Endothelial cell of umbilical vein (primary cell): ENCODE results near the gene SNED1. TPM values are rescaled to one million over a fixed set of nuclear protein-coding genes. Genes with fewer than 3 reads are reported as not detected.
"Not testable (repeated sequence)": the region's sequence is repeated elsewhere in the genome, so short reads cannot be mapped to it uniquely, and the experiment has no call there.

Source experiments
- BruUV-seq: library from RNA; stranded (reverse); fragments of 400-500 nt; replicated peaks from 2 replicates; lab custom pipeline; 2021; lab: Mats Ljungman, UMichigan
- CTCF ChIA-PET: fragments of 300-600, 350-600 bp; sonication (Branson Sonifier 250); formaldehyde crosslinking; loops from one replicate; lab custom pipeline; 2021; ENCODE audit warnings: antibody characterized with exemption, inconsistent platforms; lab: Charles Lee
- POLR2A ChIA-PET: fragments of 300-600, 350-600 bp; sonication (Branson Sonifier 250); formaldehyde crosslinking; loops from one replicate; lab custom pipeline; 2021; ENCODE audit warnings: antibody characterized with exemption, inconsistent platforms; lab: Charles Lee
- DNase-seq: peaks from one replicate; pipeline ENCODE4 v3.0.0-alpha.2; 2011; ENCODE audit warnings: low read depth, low spot score
- FAIRE-seq: peaks from 2 replicates; lab custom pipeline; 2011; peaks lifted over from hg19 to GRCh38; lab: Jason Lieb, UNC
- H2AFZ ChIP-seq: 2 replicates; pipeline ENCODE4 v1.6.0; 2012; ENCODE audit warnings: low read depth, low read length, control low read depth, inconsistent platforms
- H3K27ac ChIP-seq: 2 replicates; pipeline ENCODE4 v1.5.1; 2011; ENCODE audit warnings: low read depth, mild to moderate bottlenecking, control low read depth, low read length, moderate library complexity; ENCODE audit not compliant: insufficient read depth
- H3K27me3 ChIP-seq, 2 experiments: 2 replicates each; pipeline versions ENCODE4 v1.6.0 to v1.6.1; 2011; ENCODE audit warnings: low read length in 2 of 2, mixed read lengths in 1 of 2; ENCODE audit not compliant: control insufficient read depth in 2 of 2, insufficient read depth in 2 of 2
- H3K36me3 ChIP-seq, 2 experiments: 2 replicates in 1 of 2; 3 replicates in 1 of 2; pipeline ENCODE4 v1.5.1; 2011; ENCODE audit warnings: low read length in 2 of 2, mild to moderate bottlenecking in 1 of 2, moderate library complexity in 1 of 2; ENCODE audit not compliant: control insufficient read depth in 2 of 2, insufficient read depth in 2 of 2; ENCODE audit errors: extremely low read depth in 1 of 2
- H3K4me1 ChIP-seq: 3 replicates; pipeline ENCODE4 v1.5.1; 2011; ENCODE audit warnings: mild to moderate bottlenecking, low read length; ENCODE audit not compliant: control insufficient read depth, insufficient read depth; ENCODE audit errors: extremely low read depth
- H3K4me2 ChIP-seq: 2 replicates; pipeline ENCODE4 v1.6.1; 2011; ENCODE audit warnings: low read length, control low read depth, mixed read lengths; ENCODE audit not compliant: insufficient read depth
- H3K4me3 ChIP-seq, 3 experiments: fragments of 200-600 bp in 1 of 3; sonication (generic), shearing (Covaris generic) in 1 of 3; replicated peaks in 1 of 3; 2 replicates each; pipeline ENCODE4 v1.5.1; 2011 to 2016; ENCODE audit warnings: control low read depth in 3 of 3, low read length in 3 of 3, mild to moderate bottlenecking in 2 of 3, inconsistent platforms in 1 of 3, low read depth in 1 of 3, moderate library complexity in 1 of 3; ENCODE audit not compliant: insufficient read depth in 1 of 3
- H3K79me2 ChIP-seq: 2 replicates; pipeline ENCODE4 v1.6.0; 2012; ENCODE audit warnings: low read length, inconsistent platforms; ENCODE audit not compliant: control insufficient read depth, insufficient read depth
- H3K9ac ChIP-seq: replicated peaks from 2 replicates; pipeline ENCODE3; 2011; ENCODE audit warnings: low read length, control low read depth; ENCODE audit not compliant: insufficient read depth; ENCODE audit errors: extremely low read depth
- H3K9me1 ChIP-seq: replicated peaks from 3 replicates; pipeline ENCODE4 v1.6.0; 2011; ENCODE audit warnings: mild to moderate bottlenecking, low read length; ENCODE audit not compliant: control insufficient read depth, insufficient read depth; ENCODE audit errors: extremely low read depth
- H3K9me3 ChIP-seq: replicated peaks from 2 replicates; pipeline ENCODE4 v1.5.1; 2012; ENCODE audit warnings: low read length, inconsistent platforms; ENCODE audit not compliant: control insufficient read depth, insufficient read depth
- H4K20me1 ChIP-seq: replicated peaks from 2 replicates; pipeline ENCODE3; 2011; ENCODE audit warnings: mild to moderate bottlenecking, low read length; ENCODE audit not compliant: control insufficient read depth, insufficient read depth; ENCODE audit errors: extremely low read depth
- CTCF ChIP-seq, 2 donors: IDR thresholded peaks; 1 replicate in 1 of 2; 2 replicates in 1 of 2; pipeline ENCODE4 v1.5.1; 2011; ENCODE audit warnings: low read length in 2 of 2, mild to moderate bottlenecking in 2 of 2, moderate library complexity in 2 of 2, control low read depth in 1 of 2, inconsistent platforms in 1 of 2, low read depth in 1 of 2; ENCODE audit not compliant: insufficient read depth in 1 of 2; ENCODE audit errors: extremely low read depth in 1 of 2
- EZH2 ChIP-seq: IDR thresholded peaks from 2 replicates; pipeline ENCODE4 v1.6.1; 2012; ENCODE audit warnings: borderline replicate concordance, low read depth, mild to moderate bottlenecking, moderate library complexity, low read length, inconsistent platforms; ENCODE audit not compliant: severe bottlenecking
- FOS ChIP-seq: IDR thresholded peaks from 2 replicates; pipeline ENCODE4 v1.6.1; 2011; ENCODE audit warnings: mild to moderate bottlenecking, low read length, moderate library complexity, borderline replicate concordance; ENCODE audit not compliant: insufficient read depth
- GATA2 ChIP-seq: IDR thresholded peaks from 2 replicates; pipeline ENCODE4 v1.7.0; 2011; ENCODE audit warnings: low read depth, mild to moderate bottlenecking, moderate library complexity, mixed read lengths, low read length; ENCODE audit not compliant: insufficient read length, insufficient read depth
- JUN ChIP-seq: IDR thresholded peaks from 2 replicates; pipeline ENCODE4 v1.6.1; 2011; ENCODE audit warnings: borderline replicate concordance, low read depth; ENCODE audit not compliant: insufficient read length, insufficient read depth
- MAX ChIP-seq: IDR thresholded peaks from 2 replicates; pipeline ENCODE4 v1.6.1; 2011; ENCODE audit not compliant: insufficient read depth, insufficient read length
- MYC ChIP-seq: IDR thresholded peaks from one replicate; pipeline ENCODE4 v1.6.1; 2011; ENCODE audit warnings: mild to moderate bottlenecking, low read depth, low read length
- POLR2A ChIP-seq: IDR thresholded peaks from 2 replicates; pipeline ENCODE4 v1.6.1; 2012; ENCODE audit warnings: low read depth, mild to moderate bottlenecking, control low read depth, low read length
- POLR2AphosphoS5 ChIP-seq: IDR thresholded peaks from 2 replicates; pipeline ENCODE4 v1.6.1; 2012; ENCODE audit warnings: low read depth, mild to moderate bottlenecking, control low read depth, low read length, moderate library complexity; ENCODE audit not compliant: insufficient read depth
- dilution Hi-C: fragments of 300-500 bp; cut with MboI; formaldehyde crosslinking; loops from one replicate; pipeline ENCODE4 v1.15.0; 2019; ENCODE audit warnings: low sequenced_read_pairs; ENCODE audit not compliant: extremely low pct_ligation_motif_present
- intact Hi-C: fragments of 100-400 bp; cut with micrococcal nuclease; formaldehyde crosslinking; loops from one replicate; pipeline ENCODE4 v1.10.0; 2022
- polyA plus RNA-seq, 4 experiments: library from polyadenylated mRNA; depleted of rRNA in 3 of 4; stranded (reverse) in 3 of 4; unstranded in 1 of 4; fragments of >200 nt; gene quantifications; 2 replicates each; pipeline versions ENCODE4 v1.2.1 to v1.2.3, GENCODE V29; 2011 to 2012; ENCODE audit warnings: missing spikeins in 1 of 4
- total RNA-seq: library from RNA; stranded (reverse); gene quantifications from 2 replicates; pipeline ENCODE4 v1.2.3, GENCODE V29; 2021

Gene SNED1
- total and polyA plus RNA-seq, 2 donors (not counting 3 experiments of a cell fraction or from before 2014, with no cell fraction given), result 14.1 to 17.2 TPM

- CTCF ChIA-PET, H2AFZ ChIP-seq, H3K9me3 ChIP-seq, H3K27ac ChIP-seq, H3K9me1 ChIP-seq, DNase-seq, BruUV-seq, H3K36me3 ChIP-seq, H3K4me2 ChIP-seq, FAIRE-seq, POLR2A ChIA-PET, H4K20me1 ChIP-seq, H3K4me3 ChIP-seq, H3K27me3 ChIP-seq, dilution Hi-C loops, H3K9ac ChIP-seq: not testable (repeated sequence)
- H3K79me2 ChIP-seq, result peaks cover 17% of the 10 kb centered on the region
- peaks cover 12% of the 10 kb centered on the region for H3K4me1 ChIP-seq
- intact Hi-C loops, result loop anchor here (5.0 kb wide), 1 partner anchor 118 kb away; no protein-coding TSS in a partner anchor
Observed at GRCh38 chr2:241104611-241105010, 106.2 kb downstream of the SNED1 start.

DNA sequence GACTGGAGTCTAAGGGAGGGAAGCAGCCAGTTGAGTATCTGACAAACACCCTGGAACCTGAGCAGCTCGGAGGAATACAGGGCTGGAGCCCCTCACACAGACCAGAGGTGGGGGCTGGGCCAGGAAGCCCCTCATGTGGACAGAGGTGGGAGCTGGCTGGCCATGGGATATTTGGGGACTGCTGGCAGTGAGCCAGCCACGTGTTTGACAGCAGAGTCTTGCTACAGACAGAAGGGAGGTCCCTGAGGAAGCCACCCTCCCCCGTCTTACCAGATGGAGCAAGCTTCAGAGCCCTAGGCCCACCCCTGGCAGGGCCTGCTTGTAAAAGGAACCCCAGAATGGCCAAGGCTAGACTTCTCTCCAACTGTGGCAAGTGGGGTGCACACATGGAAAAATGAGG is 107.2 kb downstream of the SNED1 start:
- Histone ChIP-seq H3K9me1 (no peaks in the 10 kb centered on the region), H3K36me3 (no peaks in the 10 kb centered on the region), H3K27ac (no peak overlapping the region), H3K27me3 (no peaks in the 10 kb centered on the region), H3K4me1 (peaks cover 12% of the 10 kb centered on the region), H3K4me3 (no peak overlapping the region), H4K20me1 (no peaks in the 10 kb centered on the region), H3K4me2 (no peak overlapping the region), H3K9me3 (no peaks in the 10 kb centered on the region), H3K9ac (no peak overlapping the region), H2AFZ (no peak overlapping the region), H3K79me2 (peaks cover 10% of the 10 kb centered on the region)
- TF ChIP-seq CTCF (IDR thresholded peaks at IDR 0.05; ENCODE audit: extremely low read depth in 1 of 2, insufficient read depth in 1 of 2, low read depth in 1 of 2, low read length in 2 of 2) (no peak), FOS (no peak), EZH2 (no peak), MYC (no peak), MAX (no peak), GATA2 (no peak), JUN (no peak), POLR2AphosphoS5 (no peak), POLR2A (no peak)
- no TSS peak for BruUV-seq
- FAIRE-seq, result no peak
- ChIA-PET CTCF (no interaction called here), POLR2A (no interaction called here)
- dilution Hi-C loops (no loop called here), intact Hi-C loops (no loop called here)
- DNase-seq, result no peak
